H9 (cell line): ENCODE data around the gene UNC5C. TPM values are rescaled to one million over a fixed set of nuclear protein-coding genes. Genes with fewer than 3 reads are reported as not detected.

Source experiments
- DNase-seq: peaks from one replicate; pipeline ENCODE4 v3.0.0-alpha.2; 2017
- H2AFZ ChIP-seq: one replicate; pipeline ENCODE4 v1.6.1; 2013; ENCODE audit warnings: mild to moderate bottlenecking, low read length, control low read depth, moderate library complexity
- H2AK5ac ChIP-seq: 2 replicates; pipeline ENCODE4 v1.6.1; 2013; ENCODE audit warnings: low read length, control low read depth, mixed read lengths; ENCODE audit not compliant: insufficient read length
- H2BK120ac ChIP-seq: one replicate; pipeline ENCODE4 v1.6.1; 2013; ENCODE audit warnings: low read depth, mild to moderate bottlenecking, low read length, control low read depth, inconsistent platforms; ENCODE audit not compliant: poor library complexity, severe bottlenecking
- H2BK12ac ChIP-seq: 2 replicates; pipeline ENCODE4 v1.6.1; 2013; ENCODE audit warnings: low read length, control low read depth, mixed read lengths, low read depth; ENCODE audit not compliant: insufficient read length
- H2BK15ac ChIP-seq: 2 replicates; pipeline ENCODE4 v1.6.1; 2013; ENCODE audit warnings: low read depth, low read length, control low read depth
- H2BK20ac ChIP-seq: one replicate; pipeline ENCODE4 v1.6.1; 2013; ENCODE audit warnings: low read depth, mild to moderate bottlenecking, low read length, control low read depth, inconsistent platforms; ENCODE audit not compliant: poor library complexity, severe bottlenecking
- H2BK5ac ChIP-seq: 2 replicates; pipeline ENCODE4 v1.6.1; 2013; ENCODE audit warnings: low read length, control low read depth, mixed read lengths; ENCODE audit not compliant: insufficient read length
- H3K14ac ChIP-seq: 2 replicates; pipeline ENCODE4 v1.6.1; 2013; ENCODE audit warnings: low read length, control low read depth; ENCODE audit not compliant: insufficient read depth
- H3K18ac ChIP-seq: 2 replicates; pipeline ENCODE4 v1.6.1; 2013; ENCODE audit warnings: low read depth, mild to moderate bottlenecking, mixed read lengths, low read length, control low read depth; ENCODE audit not compliant: insufficient read length
- H3K23ac ChIP-seq: 2 replicates; pipeline ENCODE4 v1.6.1; 2013; ENCODE audit warnings: low read length, control low read depth, mixed read lengths, low read depth; ENCODE audit not compliant: insufficient read length
- H3K23me2 ChIP-seq: 2 replicates; pipeline ENCODE4 v1.6.1; 2013; ENCODE audit warnings: low read depth, mild to moderate bottlenecking, mixed read lengths, low read length, control low read depth; ENCODE audit not compliant: insufficient read length, poor library complexity, severe bottlenecking
- H3K27ac ChIP-seq: 2 replicates; pipeline ENCODE4 v1.5.1; 2013; ENCODE audit warnings: low read length, control low read depth, mixed read lengths, low read depth; ENCODE audit not compliant: insufficient read length
- H3K27me3 ChIP-seq: 2 replicates; pipeline ENCODE4 v1.6.1; 2013; ENCODE audit warnings: low read length, control low read depth, inconsistent platforms; ENCODE audit not compliant: insufficient read depth
- H3K4ac ChIP-seq: 2 replicates; pipeline ENCODE4 v1.6.1; 2013; ENCODE audit warnings: low read depth, mild to moderate bottlenecking, control low read depth, inconsistent platforms, low read length, moderate library complexity
- H3K4me1 ChIP-seq: 2 replicates; pipeline ENCODE4 v1.6.1; 2013; ENCODE audit warnings: low read length, control low read depth, inconsistent platforms; ENCODE audit not compliant: insufficient read depth
- H3K4me2 ChIP-seq: 2 replicates; pipeline ENCODE4 v1.6.1; 2013; ENCODE audit warnings: low read length, control low read depth, mixed read lengths; ENCODE audit not compliant: insufficient read length, insufficient read depth
- H3K56ac ChIP-seq: 2 replicates; pipeline ENCODE4 v1.6.1; 2013; ENCODE audit warnings: low read depth, mild to moderate bottlenecking, mixed read lengths, low read length, control low read depth; ENCODE audit not compliant: insufficient read length
- H3K79me1 ChIP-seq: 2 replicates; pipeline ENCODE4 v1.6.1; 2013; ENCODE audit warnings: low read depth, mild to moderate bottlenecking, moderate library complexity, low read length, control low read depth, inconsistent platforms; ENCODE audit not compliant: insufficient read depth, poor library complexity, severe bottlenecking
- H3K79me2 ChIP-seq: 2 replicates; pipeline ENCODE4 v1.6.1; 2013; ENCODE audit warnings: low read length, control low read depth, inconsistent platforms; ENCODE audit not compliant: insufficient read depth
- H3K9ac ChIP-seq: 2 replicates; pipeline ENCODE4 v1.6.1; 2013; ENCODE audit warnings: low read length, control low read depth, mixed read lengths; ENCODE audit not compliant: insufficient read length; ENCODE audit errors: extremely low read depth
- H3K9me3 ChIP-seq: one replicate; pipeline ENCODE4 v1.6.1; 2013; ENCODE audit warnings: low read depth, low read length, inconsistent platforms; ENCODE audit not compliant: control insufficient read depth
- H3T11ph ChIP-seq: one replicate; pipeline ENCODE4 v1.6.1; 2013; ENCODE audit warnings: mild to moderate bottlenecking, low read length, control low read depth, inconsistent platforms
- H4K20me1 ChIP-seq: one replicate; pipeline ENCODE4 v1.6.1; 2013; ENCODE audit not compliant: control insufficient read depth, insufficient read length, insufficient read depth
- H4K5ac ChIP-seq: 2 replicates; pipeline ENCODE4 v1.6.1; 2013; ENCODE audit warnings: low read depth, mild to moderate bottlenecking, mixed read lengths, low read length, control low read depth; ENCODE audit not compliant: insufficient read length
- H4K8ac ChIP-seq: replicated peaks from 2 replicates; pipeline ENCODE4 v1.6.1; 2013; ENCODE audit warnings: low read length, control low read depth, mixed read lengths, low read depth; ENCODE audit not compliant: insufficient read length
- H4K91ac ChIP-seq: 2 replicates; pipeline ENCODE4 v1.6.1; 2013; ENCODE audit warnings: low read depth, mild to moderate bottlenecking, moderate library complexity, mixed read lengths, low read length, control low read depth; ENCODE audit not compliant: insufficient read length
- H3K27ac Mint-ChIP-seq, 3 experiments: 2 replicates in 2 of 3; 3 replicates in 1 of 3; pipeline ENCODE4 v1.8.0; 2020 to 2021; ENCODE audit warnings: mixed read lengths in 3 of 3, mild to moderate bottlenecking in 1 of 3, moderate library complexity in 1 of 3
- H3K27me3 Mint-ChIP-seq: 2 replicates; pipeline ENCODE4 v1.8.0; 2021; ENCODE audit warnings: low read depth, mild to moderate bottlenecking, moderate library complexity, mixed read lengths
- H3K36me3 Mint-ChIP-seq, 3 experiments: 2 replicates in 2 of 3; 3 replicates in 1 of 3; pipeline ENCODE4 v1.8.0; 2020 to 2021; ENCODE audit warnings: low read depth in 3 of 3, mixed read lengths in 3 of 3; ENCODE audit not compliant: insufficient read depth in 1 of 3
- H3K4me1 Mint-ChIP-seq, 2 experiments: 2 replicates each; pipeline ENCODE4 v1.8.0; 2020; ENCODE audit warnings: mixed read lengths in 2 of 2
- H3K4me3 Mint-ChIP-seq, 2 experiments: 2 replicates in 1 of 2; 3 replicates in 1 of 2; pipeline ENCODE4 v1.8.0; 2020 to 2021; ENCODE audit warnings: mild to moderate bottlenecking in 2 of 2, mixed read lengths in 2 of 2, moderate library complexity in 1 of 2
- H3K9me3 Mint-ChIP-seq, 2 experiments: 2 replicates in 1 of 2; 3 replicates in 1 of 2; pipeline ENCODE4 v1.8.0; 2020; ENCODE audit warnings: mild to moderate bottlenecking in 2 of 2, mixed read lengths in 2 of 2, moderate library complexity in 1 of 2
- WGBS: extraction: QIAGEN DNeasy Blood & Tissue Kit; methylation state at CpG from one replicate; pipeline ENCODE4 v1.1.7; 2013; ENCODE audit warnings: missing lambda C conversion rate, low lambda C conversion rate, mixed read lengths; ENCODE audit not compliant: insufficient read length; ENCODE audit errors: extremely low coverage; 5-methylcytosine and 5-hydroxymethylcytosine counted together
- total RNA-seq: library from RNA; stranded (reverse); gene quantifications from 2 replicates; pipeline ENCODE4 v1.2.1, GENCODE V29; 2021
- TF ChIP-seq, protein P1 (sequence below): fragments of 200-600 bp; sonication (generic); conservative IDR thresholded peaks from 3 replicates; pipeline ENCODE4 v1.8.0; 2021; ENCODE audit warnings: antibody characterized with exemption, mild to moderate bottlenecking

Gene UNC5C
- total RNA-seq, 1 experiment from 2014 or later, result not detected

DNA sequence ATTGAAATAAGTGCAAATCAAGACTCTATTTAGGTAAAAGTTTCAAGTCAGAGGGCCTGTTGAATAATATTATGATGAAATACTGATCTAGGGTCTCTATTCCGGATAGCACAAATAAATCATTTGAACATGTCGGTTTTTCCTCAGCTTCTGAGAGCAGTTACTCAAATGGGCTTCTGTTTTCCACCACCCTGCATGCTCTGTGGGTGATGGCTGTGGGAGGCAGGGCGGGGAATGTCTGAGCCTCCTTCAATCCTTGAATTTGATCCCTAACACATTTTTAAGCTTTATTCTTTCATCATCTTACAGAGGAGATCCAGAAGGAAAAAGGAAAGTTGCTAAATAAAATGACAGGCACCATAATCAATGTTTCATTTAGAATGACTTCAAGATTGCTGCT is 8.5 kb downstream of the UNC5C start:
- Histone ChIP-seq H3K9me3 (no peaks in the 10 kb centered on the region), H2BK20ac (no peak overlapping the region), H3K9ac (no peak overlapping the region), H2AFZ (no peak overlapping the region), H4K5ac (no peak overlapping the region), H3T11ph (no peak overlapping the region), H3K18ac (no peak overlapping the region), H3K14ac (no peak overlapping the region), H3K4ac (no peak overlapping the region), H4K20me1 (no peaks in the 10 kb centered on the region), H3K56ac (no peak overlapping the region), H2BK5ac (no peak overlapping the region), H3K79me1 (no peaks in the 10 kb centered on the region), H4K91ac (no peak overlapping the region), H3K4me2 (no peak overlapping the region), H3K79me2 (no peaks in the 10 kb centered on the region), H3K27ac (no peak overlapping the region), H3K27me3 (no peaks in the 10 kb centered on the region), H2BK15ac (no peak overlapping the region), H2BK120ac (no peak overlapping the region), H3K4me1 (no peaks in the 10 kb centered on the region), H2AK5ac (no peak overlapping the region), H2BK12ac (no peak overlapping the region), H3K23ac (no peak overlapping the region), H3K23me2 (no peaks in the 10 kb centered on the region), H4K8ac (no peak overlapping the region)
- TF ChIP-seq, protein P1, sequence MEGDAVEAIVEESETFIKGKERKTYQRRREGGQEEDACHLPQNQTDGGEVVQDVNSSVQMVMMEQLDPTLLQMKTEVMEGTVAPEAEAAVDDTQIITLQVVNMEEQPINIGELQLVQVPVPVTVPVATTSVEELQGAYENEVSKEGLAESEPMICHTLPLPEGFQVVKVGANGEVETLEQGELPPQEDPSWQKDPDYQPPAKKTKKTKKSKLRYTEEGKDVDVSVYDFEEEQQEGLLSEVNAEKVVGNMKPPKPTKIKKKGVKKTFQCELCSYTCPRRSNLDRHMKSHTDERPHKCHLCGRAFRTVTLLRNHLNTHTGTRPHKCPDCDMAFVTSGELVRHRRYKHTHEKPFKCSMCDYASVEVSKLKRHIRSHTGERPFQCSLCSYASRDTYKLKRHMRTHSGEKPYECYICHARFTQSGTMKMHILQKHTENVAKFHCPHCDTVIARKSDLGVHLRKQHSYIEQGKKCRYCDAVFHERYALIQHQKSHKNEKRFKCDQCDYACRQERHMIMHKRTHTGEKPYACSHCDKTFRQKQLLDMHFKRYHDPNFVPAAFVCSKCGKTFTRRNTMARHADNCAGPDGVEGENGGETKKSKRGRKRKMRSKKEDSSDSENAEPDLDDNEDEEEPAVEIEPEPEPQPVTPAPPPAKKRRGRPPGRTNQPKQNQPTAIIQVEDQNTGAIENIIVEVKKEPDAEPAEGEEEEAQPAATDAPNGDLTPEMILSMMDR, result no peak
- no CpG with 5 or more reads among the region's 3 CpGs for WGBS
- no peak overlapping the region for H3K4me3 Mint-ChIP-seq
- H3K27ac Mint-ChIP-seq, result no peak overlapping the region
- H3K36me3 Mint-ChIP-seq, result no peaks in the 10 kb centered on the region
- H3K9me3 Mint-ChIP-seq, result no peaks in the 10 kb centered on the region
- peaks cover 20% of the 10 kb centered on the region for H3K27me3 Mint-ChIP-seq
- H3K4me1 Mint-ChIP-seq, result peaks cover 0 to 4% of the 10 kb centered on the region in 2 experiments; a peak in 1 of 4 replicates
- DNase-seq, result no peak
